ENCODE measurements around the gene KLK10.

KLK10 gene

GRCh38 chr19:50963381-50963780 is 56.1 kb downstream of the KLK10 start:
- no peak for DNase-seq
